Measurements from ENCODE around the gene OOSP3. TPM values are rescaled to one million over a fixed set of nuclear protein-coding genes. Genes with fewer than 3 reads are reported as not detected.

OOSP3 gene
- total RNA-seq, 1 donor: not detected

GRCh38 chr11:59854871-59855270, 23.7 kb upstream of the OOSP3 start:
- Histone ChIP-seq H3K4me3 (ENCODE audit: insufficient read depth, low read length) (no peak overlapping the region), H2AFZ (ENCODE audit: low read length) (no peak overlapping the region), H3K27me3 (ENCODE audit: insufficient read depth, low read length) (no peaks in the 10 kb centered on the region), H3K36me3 (ENCODE audit: insufficient read depth, low read length) (no peaks in the 10 kb centered on the region), H3K27ac (ENCODE audit: low read depth, low read length) (no peak overlapping the region), H3K4me2 (ENCODE audit: insufficient read depth, low read length) (no peak overlapping the region), H3K4me1 (ENCODE audit: insufficient read depth, low read length) (no peaks in the 10 kb centered on the region), H4K20me1 (ENCODE audit: insufficient read depth, low read length) (no peaks in the 10 kb centered on the region), H3K9me3 (ENCODE audit: low read depth, low read length) (no peaks in the 10 kb centered on the region), H3K79me2 (ENCODE audit: insufficient read depth, low read length) (no peaks in the 10 kb centered on the region)
- DNase-seq (ENCODE audit: insufficient read length, low spot score, missing footprints): no peak
- TF ChIP-seq, protein P1, sequence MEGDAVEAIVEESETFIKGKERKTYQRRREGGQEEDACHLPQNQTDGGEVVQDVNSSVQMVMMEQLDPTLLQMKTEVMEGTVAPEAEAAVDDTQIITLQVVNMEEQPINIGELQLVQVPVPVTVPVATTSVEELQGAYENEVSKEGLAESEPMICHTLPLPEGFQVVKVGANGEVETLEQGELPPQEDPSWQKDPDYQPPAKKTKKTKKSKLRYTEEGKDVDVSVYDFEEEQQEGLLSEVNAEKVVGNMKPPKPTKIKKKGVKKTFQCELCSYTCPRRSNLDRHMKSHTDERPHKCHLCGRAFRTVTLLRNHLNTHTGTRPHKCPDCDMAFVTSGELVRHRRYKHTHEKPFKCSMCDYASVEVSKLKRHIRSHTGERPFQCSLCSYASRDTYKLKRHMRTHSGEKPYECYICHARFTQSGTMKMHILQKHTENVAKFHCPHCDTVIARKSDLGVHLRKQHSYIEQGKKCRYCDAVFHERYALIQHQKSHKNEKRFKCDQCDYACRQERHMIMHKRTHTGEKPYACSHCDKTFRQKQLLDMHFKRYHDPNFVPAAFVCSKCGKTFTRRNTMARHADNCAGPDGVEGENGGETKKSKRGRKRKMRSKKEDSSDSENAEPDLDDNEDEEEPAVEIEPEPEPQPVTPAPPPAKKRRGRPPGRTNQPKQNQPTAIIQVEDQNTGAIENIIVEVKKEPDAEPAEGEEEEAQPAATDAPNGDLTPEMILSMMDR (IDR thresholded peaks at IDR 0.05; ENCODE audit: extremely low read depth, low read depth, low read length): no peak

DNA sequence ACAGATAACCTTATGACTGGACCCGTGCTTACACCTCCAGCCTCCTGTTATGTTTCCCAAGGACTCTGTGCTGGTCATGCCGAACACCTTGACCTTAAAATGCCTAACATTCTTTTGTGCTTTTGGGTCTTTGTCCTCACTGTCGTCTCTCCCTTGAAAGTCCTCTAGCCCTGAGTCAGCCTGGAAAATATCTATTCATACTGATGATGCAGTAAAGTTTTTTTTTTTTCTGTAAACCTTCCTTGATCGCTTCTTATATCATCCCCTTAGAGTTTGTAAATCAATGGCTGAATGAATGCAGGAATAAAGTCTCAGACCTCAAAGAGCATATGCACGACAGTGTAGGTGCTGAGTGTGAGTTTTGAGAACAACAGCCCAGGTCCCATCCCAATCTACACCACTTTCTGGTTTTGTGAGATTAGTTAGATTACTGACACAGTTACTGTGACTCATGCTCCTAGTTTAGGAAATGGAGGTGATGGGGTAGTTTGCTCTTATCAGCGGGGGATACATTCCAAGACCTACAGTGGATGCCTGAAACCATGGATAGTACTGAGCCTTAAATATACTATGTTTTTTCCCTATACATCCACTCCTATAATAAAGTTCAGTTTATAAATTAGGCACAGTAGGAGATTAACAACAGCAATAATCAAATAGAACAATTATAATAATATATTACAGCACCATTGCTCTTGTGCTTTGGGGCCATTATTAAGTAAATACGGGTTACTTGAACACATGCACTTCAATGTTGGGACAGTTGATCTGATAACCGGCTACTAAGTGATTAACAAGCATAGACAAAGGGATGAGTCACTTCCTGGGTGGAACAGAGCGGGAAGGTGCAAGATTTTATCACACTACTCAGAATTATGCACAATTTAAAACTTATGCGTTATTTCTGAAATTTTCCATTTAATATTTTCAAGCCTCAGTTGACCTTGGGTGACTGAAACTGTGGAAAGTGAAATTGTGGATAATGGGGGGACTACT, 20.8 kb upstream of the OOSP3 start:
- Histone ChIP-seq H3K27me3 (ENCODE audit: insufficient read depth, low read length) (no peaks in the 10 kb centered on the region), H3K27ac (ENCODE audit: low read depth, low read length) (no peak overlapping the region), H4K20me1 (ENCODE audit: insufficient read depth, low read length) (no peaks in the 10 kb centered on the region), H3K79me2 (ENCODE audit: insufficient read depth, low read length) (no peaks in the 10 kb centered on the region), H3K4me2 (ENCODE audit: insufficient read depth, low read length) (no peak overlapping the region), H3K4me3 (ENCODE audit: insufficient read depth, low read length) (no peak overlapping the region), H2AFZ (ENCODE audit: low read length) (no peak overlapping the region), H3K9me3 (ENCODE audit: low read depth, low read length) (no peaks in the 10 kb centered on the region), H3K4me1 (ENCODE audit: insufficient read depth, low read length) (no peaks in the 10 kb centered on the region), H3K36me3 (ENCODE audit: insufficient read depth, low read length) (no peaks in the 10 kb centered on the region)
- no peak for DNase-seq (ENCODE audit: insufficient read length, low spot score, missing footprints)
- TF ChIP-seq, protein P1 (IDR thresholded peaks at IDR 0.05; ENCODE audit: extremely low read depth, low read depth, low read length): no peak

DNA sequence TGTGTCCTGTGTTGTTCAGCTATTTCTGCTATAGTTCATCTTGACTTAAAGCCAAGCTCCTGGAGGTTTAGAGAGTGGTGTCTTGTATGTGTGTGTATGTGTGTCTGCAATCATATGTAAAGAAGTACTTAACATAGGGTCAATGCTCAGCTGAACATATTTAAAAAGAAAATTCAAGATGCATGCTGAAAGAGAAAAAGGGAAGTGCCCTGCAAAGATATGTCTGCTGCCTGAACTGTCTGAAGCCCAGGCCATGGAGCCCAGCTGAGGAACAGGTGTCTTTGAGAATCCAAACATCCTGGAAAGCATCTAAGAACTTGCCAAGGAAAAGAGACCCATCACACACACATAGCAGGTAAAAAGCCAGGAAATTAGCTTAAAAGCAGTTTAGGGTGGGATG, 18.9 kb upstream of the OOSP3 start:
- Histone ChIP-seq H3K36me3 (ENCODE audit: insufficient read depth, low read length) (no peaks in the 10 kb centered on the region), H3K4me3 (ENCODE audit: insufficient read depth, low read length) (no peak overlapping the region), H3K4me1 (ENCODE audit: insufficient read depth, low read length) (no peaks in the 10 kb centered on the region), H3K79me2 (ENCODE audit: insufficient read depth, low read length) (no peaks in the 10 kb centered on the region), H3K27me3 (ENCODE audit: insufficient read depth, low read length) (no peaks in the 10 kb centered on the region), H3K4me2 (ENCODE audit: insufficient read depth, low read length) (no peak overlapping the region), H3K27ac (ENCODE audit: low read depth, low read length) (no peak overlapping the region), H2AFZ (ENCODE audit: low read length) (no peak overlapping the region), H4K20me1 (ENCODE audit: insufficient read depth, low read length) (no peaks in the 10 kb centered on the region), H3K9me3 (ENCODE audit: low read depth, low read length) (no peaks in the 10 kb centered on the region)
- peak; percentile 13 for DNase-seq (ENCODE audit: insufficient read length, low spot score, missing footprints)
- TF ChIP-seq, protein P1 (IDR thresholded peaks at IDR 0.05; ENCODE audit: extremely low read depth, low read depth, low read length): no peak

GRCh38 chr11:59862252-59862651, 16.3 kb upstream of the OOSP3 start:
- no peaks in the 10 kb centered on the region for H3K79me2 ChIP-seq (ENCODE audit: insufficient read depth, low read length)
- DNase-seq (ENCODE audit: insufficient read length, low spot score, missing footprints): no peak
- TF ChIP-seq, protein P1 (IDR thresholded peaks at IDR 0.05; ENCODE audit: extremely low read depth, low read depth, low read length): no peak
- no peaks in the 10 kb centered on the region for H3K36me3 ChIP-seq (ENCODE audit: insufficient read depth, low read length)
- no peaks in the 10 kb centered on the region for H4K20me1 ChIP-seq (ENCODE audit: insufficient read depth, low read length)
- no peaks in the 10 kb centered on the region for H3K27me3 ChIP-seq (ENCODE audit: insufficient read depth, low read length)
- no peak overlapping the region for H3K4me3 ChIP-seq (ENCODE audit: insufficient read depth, low read length)
- H3K4me2 ChIP-seq (ENCODE audit: insufficient read depth, low read length): no peak overlapping the region
- no peak overlapping the region for H2AFZ ChIP-seq (ENCODE audit: low read length)
- no peak overlapping the region for H3K27ac ChIP-seq (ENCODE audit: low read depth, low read length)
- no peaks in the 10 kb centered on the region for H3K4me1 ChIP-seq (ENCODE audit: insufficient read depth, low read length)
- no peaks in the 10 kb centered on the region for H3K9me3 ChIP-seq (ENCODE audit: low read depth, low read length)
